ENCODE measurements around the gene CDH23.

GRCh38 chr10:71638064-71638821, 241.5 kb downstream of the CDH23 start:
- TF ChIP-seq GATA3 (IDR thresholded peaks at IDR 0.05; ENCODE audit: low read depth, low read length), result no peak
- TF ChIP-seq GATA2 (IDR thresholded peaks at IDR 0.05; ENCODE audit: low read depth, low read length), result no peak

All from SH-SY5Y (cell line).